ENCODE measurements around the gene CAMTA1.
"Not testable (repeated sequence)": the region's sequence is repeated elsewhere in the genome, so short reads cannot be mapped to it uniquely, and the experiment has no call there.

The CAMTA1 gene

GRCh38 chr1:7705048-7705907 lies 920.0 kb downstream of the CAMTA1 start:
- no peak for DNase-seq (ENCODE audit: low read depth)
- peak overlapping the region; percentile 29 for H3K4me3 ChIP-seq (ENCODE audit: low read depth, low read length)

DNA sequence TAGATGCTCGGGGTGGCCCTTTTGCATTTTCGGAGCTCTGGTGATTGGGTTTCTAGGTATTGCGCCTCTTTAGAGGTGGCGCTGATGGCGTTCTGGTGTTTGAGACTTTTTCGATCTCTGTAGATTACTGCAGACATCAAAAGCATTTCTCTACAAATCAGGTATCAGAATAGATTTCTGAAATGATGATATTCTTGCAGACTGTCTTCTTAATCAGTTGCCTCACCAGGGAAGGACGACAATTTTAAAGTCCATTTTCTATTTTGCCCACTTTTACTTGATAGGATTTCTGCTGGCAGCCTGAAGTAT lies 920.6 kb downstream of the CAMTA1 start:
- H3K4me3 ChIP-seq (ENCODE audit: low read depth, low read length) = no peak overlapping the region
- no peak for DNase-seq (ENCODE audit: low read depth)

GRCh38 chr1:7707527-7707926 lies 922.3 kb downstream of the CAMTA1 start:
- no peak for DNase-seq (ENCODE audit: low read depth)
- no peak overlapping the region for H3K4me3 ChIP-seq (ENCODE audit: low read depth, low read length)

DNA sequence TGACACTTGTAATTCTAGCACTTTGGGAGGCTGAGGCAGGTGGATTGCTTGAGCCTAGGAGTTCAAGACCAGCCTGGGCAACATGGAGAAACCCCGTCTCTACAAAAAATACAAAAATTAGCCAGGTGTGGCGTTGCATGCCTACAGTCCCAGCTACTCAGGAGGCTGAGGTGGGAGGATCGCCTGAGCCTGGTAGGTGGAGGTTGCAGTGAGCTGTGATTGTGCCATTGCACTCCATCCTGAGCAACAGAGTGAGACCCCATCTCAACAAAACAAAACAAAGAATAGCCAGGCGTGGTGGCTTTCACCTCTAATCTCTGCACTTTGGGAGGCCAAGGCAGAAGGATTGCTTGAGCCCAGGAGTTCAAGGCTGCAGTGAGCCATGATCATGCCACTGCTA lies 922.8 kb downstream of the CAMTA1 start:
- H3K4me3 ChIP-seq (ENCODE audit: low read depth, low read length); DNase-seq (ENCODE audit: low read depth): not testable (repeated sequence)

DNA sequence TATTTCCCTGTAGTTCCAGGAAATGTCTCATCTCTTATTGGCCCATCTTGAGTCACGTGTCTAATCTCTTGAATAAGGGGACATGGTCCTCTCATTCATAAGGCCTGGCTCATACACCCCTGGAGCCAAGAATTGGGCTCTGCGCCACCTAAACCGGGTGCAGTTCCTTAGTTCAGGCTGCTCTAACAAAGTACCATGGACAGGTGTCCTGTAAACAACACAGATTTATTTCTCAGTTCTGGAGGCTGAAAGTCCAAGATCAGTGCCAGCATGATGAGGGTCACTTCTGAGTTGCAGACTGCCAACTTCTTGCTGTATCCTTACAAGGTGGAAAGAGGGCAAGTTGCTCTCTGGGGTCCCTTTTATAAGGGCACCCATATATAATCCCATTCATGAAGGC lies 925.6 kb downstream of the CAMTA1 start:
- no peak for DNase-seq (ENCODE audit: low read depth)
- H3K4me3 ChIP-seq (ENCODE audit: low read depth, low read length) = no peak overlapping the region

DNA sequence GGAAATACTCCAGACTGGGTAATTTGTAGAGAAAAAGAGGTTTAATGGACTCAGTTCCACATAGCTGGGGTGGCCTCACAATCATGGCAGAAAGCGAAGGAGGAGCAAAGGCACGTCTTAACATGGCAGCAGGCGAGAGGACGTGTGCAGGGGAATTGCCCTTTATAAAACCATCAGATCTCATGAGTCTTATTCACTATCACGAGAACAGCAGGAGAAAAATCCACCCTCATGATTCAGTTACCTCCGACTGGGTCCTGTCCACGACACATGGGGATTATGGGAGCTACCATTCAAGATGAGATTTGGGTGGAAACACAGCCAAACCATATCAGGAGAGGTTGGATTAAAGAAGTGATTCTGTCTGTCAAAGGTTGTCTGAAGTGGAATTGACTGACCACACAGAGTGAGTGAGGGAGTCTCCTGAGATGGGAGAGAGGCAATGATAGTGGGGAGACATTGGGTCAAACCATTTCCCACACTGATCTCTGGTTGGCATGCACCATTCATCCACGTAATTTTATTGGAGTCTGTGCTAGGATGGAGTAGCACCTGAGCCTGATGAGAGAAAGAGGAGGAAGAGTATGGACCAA lies 927.6 kb downstream of the CAMTA1 start:
- DNase-seq (ENCODE audit: low read depth) = no peak
- H3K4me3 ChIP-seq (ENCODE audit: low read depth, low read length) = no peak overlapping the region

DNA sequence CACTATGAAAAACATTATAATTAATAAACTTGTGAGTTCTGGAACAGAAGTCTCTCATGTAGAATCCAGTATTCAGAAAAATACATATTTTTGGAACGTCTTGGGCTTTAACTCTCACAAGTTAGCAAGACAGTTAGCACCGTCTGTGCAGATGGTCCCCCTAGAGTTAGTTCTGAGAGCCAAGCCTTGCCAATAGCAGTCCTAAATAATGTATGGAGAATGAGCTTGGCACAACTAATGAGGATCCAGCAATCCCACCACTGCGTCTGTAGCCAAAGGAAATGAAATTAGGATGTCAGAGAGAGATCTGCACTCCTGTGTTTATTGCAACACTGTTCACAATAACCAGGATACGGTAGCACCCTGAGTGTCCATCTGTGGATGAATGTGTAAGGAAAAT lies 931.3 kb downstream of the CAMTA1 start:
- H3K4me3 ChIP-seq (ENCODE audit: low read depth, low read length) = no peak overlapping the region
- no peak for DNase-seq (ENCODE audit: low read depth)

- no peak for DNase-seq (ENCODE audit: low read depth)
- no peak overlapping the region for H3K4me3 ChIP-seq (ENCODE audit: low read depth, low read length)
Observed at GRCh38 chr1:7717748-7718368, 932.6 kb downstream of the CAMTA1 start.

DNA sequence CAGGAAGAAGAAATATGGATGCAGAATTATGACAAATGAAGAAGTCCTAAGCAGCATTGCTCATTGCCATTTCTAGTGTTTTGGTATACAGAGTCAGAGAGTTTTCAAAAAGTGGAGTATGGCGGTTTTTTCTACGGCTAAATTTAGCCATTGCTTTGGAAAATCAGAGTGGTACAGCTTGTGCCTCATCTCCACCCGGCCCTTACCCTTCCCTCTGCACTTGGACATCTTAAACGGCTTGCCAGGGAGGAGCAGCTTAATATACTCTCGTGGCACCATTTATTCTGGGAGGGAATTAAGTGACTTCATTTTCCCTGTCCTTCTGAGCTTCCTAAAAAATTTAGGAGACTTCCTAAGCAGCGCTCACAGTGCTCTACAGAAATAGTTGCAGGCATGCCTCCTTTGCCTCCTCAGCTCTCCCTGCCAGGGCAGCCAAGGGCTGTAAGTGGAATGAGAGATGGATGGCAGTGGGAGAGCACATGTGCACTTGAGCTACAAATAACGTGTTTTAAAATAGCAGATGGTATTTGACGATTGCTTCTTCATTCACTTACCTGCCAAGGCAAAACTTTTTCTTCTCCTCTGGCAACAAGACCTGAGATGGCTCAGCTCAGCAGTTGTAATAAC lies 934.3 kb downstream of the CAMTA1 start:
- DNase-seq (ENCODE audit: low read depth) = no peak
- no peak overlapping the region for H3K4me3 ChIP-seq (ENCODE audit: low read depth, low read length)

- DNase-seq (ENCODE audit: low read depth) = no peak
- no peak overlapping the region for H3K4me3 ChIP-seq (ENCODE audit: low read depth, low read length)
Observed at GRCh38 chr1:7721940-7722669, 936.9 kb downstream of the CAMTA1 start.

DNA sequence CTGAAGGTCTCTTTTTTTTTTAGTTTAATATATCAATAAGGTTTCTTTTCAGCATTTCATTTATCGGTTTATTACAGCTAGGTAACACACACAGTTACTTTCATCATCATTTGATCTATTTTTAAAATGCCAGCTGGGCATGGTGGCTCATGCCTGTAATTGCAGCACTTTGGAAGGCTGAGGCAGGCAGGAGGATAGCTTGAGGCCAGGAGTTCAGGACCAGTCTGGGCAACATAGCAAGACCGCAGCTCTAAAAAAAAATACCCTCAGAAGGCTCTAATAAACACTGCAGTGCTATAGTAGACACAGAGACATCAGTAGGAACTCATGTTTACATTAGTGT lies 937.4 kb downstream of the CAMTA1 start:
- H3K4me3 ChIP-seq (ENCODE audit: low read depth, low read length) = no peak overlapping the region
- DNase-seq (ENCODE audit: low read depth) = no peak

DNA sequence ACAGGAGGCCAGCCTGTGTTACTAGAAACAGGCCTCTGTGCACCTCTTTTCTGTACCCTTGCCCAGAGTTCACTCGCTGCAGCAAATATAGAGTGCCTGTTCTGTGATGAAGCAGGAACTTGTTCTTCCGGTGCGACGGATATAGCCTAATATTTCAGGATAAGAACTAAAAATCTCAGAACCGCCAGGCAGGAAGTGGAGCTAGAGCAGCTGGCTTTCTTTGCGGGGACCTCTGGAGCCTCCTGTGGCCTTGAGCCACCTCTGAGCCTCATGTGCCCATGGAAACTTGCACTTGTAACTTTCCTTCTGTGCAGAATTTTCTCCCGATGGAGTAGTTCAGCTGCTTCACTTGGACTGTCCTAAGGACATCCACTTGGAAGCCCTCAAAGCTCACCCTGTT lies 941.4 kb downstream of the CAMTA1 start:
- H3K4me3 ChIP-seq (ENCODE audit: low read depth, low read length) = no peak overlapping the region
- no peak for DNase-seq (ENCODE audit: low read depth)

DNA sequence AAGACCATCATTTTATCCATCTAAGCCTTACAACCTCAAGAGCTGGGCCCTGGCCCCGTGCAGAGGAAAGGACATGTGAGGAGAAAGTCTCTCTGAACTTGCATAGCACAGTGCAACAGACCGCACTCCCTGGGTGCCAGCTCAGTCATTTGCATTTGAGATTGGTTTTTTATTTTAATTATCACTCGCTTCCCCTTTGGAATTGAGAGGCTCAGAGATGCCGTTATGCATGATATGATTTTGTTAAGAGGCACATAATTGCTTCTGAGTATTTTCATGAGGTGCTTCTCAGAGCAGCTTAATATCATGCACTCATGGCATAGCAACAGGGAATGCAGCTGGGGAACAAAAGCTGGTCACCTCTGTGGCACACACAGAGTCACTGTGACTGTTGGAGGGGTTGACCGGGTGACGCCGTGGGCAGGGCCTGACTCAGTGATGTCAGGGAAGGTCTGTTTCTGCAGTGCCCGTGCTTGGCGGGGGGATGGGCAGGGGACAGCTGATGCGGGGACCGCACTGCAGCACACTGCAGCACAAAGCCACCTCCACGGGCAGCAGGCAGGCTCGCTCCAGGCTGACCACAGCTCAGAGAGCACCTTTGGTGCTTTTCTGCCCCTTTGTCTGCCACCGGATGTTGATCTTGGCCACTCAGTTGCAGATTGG lies 942.7 kb downstream of the CAMTA1 start:
- H3K4me3 ChIP-seq (ENCODE audit: low read depth, low read length) = no peak overlapping the region
- DNase-seq (ENCODE audit: low read depth) = no peak

DNA sequence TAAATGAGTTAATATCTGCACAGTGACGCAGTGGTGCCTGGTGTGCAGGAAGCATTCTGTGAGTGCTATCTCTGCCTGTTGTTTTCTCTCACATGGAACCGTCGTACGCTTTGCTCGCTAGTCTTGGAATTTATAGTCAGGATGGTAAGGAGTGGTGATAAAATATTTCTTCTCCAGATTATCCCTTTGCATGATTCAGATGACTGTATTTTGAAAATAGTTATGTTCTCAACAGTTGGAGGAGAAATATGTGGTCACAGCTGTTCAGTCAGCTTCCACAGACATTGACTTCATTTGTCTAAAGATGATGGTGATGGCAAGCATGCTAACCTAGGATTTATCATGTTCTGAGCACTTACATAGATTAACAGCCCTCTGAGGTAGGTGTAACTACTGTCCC lies 944.5 kb downstream of the CAMTA1 start:
- DNase-seq (ENCODE audit: low read depth) = no peak
- H3K4me3 ChIP-seq (ENCODE audit: low read depth, low read length) = no peak overlapping the region

DNA sequence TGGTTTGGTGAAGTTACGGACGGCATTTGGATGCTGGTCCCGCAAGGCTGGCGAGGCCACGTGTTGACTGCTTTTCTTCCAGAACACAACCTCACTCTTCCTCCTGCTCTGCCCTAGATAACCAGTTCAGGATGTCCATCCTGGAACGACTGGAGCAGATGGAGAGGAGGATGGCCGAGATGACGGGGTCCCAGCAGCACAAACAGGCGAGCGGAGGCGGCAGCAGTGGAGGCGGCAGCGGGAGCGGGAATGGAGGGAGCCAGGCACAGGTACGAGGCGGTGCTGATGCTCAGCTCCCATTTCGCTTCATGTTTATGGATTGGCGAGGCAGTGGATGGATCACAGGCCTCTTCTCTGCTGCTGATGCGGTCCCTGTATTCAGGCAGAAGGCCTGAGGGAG lies 947.1 kb downstream of the CAMTA1 start:
- no peak for DNase-seq (ENCODE audit: low read depth)
- H3K4me3 ChIP-seq (ENCODE audit: low read depth, low read length) = no peak overlapping the region

DNA sequence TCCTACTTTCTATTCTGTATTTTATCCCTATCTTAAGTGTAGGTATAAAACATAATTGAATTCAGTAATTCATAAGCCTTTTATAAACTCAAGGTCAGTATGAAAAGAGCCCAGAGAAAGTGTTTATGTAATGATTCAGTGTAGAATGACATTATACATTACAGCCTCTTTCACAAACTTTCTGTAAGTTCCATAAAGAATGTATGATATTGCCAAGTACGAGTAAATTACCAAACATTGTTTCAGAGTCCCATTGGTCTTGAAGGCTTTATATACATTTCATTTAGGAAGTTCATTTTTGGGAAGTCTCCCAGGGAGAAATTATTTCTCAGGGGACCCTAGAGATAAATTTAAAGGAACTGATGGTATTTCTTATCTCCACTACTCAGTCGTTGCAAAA lies 948.0 kb downstream of the CAMTA1 start:
- H3K4me3 ChIP-seq (ENCODE audit: low read depth, low read length) = no peak overlapping the region

DNA sequence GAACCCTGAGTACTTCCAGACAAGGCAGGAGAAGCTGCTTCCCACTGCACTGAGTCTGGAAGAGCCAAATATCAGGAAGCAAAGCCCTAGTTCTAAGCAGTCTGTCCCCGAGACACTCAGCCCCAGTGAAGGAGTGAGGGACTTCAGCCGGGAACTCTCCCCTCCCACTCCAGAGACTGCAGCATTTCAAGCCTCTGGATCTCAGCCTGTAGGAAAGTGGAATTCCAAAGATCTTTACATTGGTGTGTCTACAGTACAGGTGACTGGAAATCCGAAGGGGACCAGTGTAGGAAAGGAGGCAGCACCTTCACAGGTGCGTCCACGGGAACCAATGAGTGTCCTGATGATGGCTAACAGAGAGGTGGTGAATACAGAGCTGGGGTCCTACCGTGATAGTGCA lies 952.8 kb downstream of the CAMTA1 start:
- no peak for DNase-seq (ENCODE audit: low read depth)
- H3K4me3 ChIP-seq (ENCODE audit: low read depth, low read length) = no peak overlapping the region

More for the DNA sequence above, 948.0 kb downstream of the CAMTA1 start:
- no peak for DNase-seq (ENCODE audit: low read depth)

- no peak for DNase-seq (ENCODE audit: low read depth)
Observed at GRCh38 chr1:7743346-7743745, 958.1 kb downstream of the CAMTA1 start.

GRCh38 chr1:7744882-7745281 lies 959.6 kb downstream of the CAMTA1 start:
- no peak overlapping the region for H3K4me3 ChIP-seq (ENCODE audit: low read depth, low read length)
- DNase-seq (ENCODE audit: low read depth) = no peak

More at GRCh38 chr1:7743346-7743745, 958.1 kb downstream of the CAMTA1 start:
- no peak overlapping the region for H3K4me3 ChIP-seq (ENCODE audit: low read depth, low read length)
